ENCODE results near the gene NCBP2.

NCBP2 gene

DNA sequence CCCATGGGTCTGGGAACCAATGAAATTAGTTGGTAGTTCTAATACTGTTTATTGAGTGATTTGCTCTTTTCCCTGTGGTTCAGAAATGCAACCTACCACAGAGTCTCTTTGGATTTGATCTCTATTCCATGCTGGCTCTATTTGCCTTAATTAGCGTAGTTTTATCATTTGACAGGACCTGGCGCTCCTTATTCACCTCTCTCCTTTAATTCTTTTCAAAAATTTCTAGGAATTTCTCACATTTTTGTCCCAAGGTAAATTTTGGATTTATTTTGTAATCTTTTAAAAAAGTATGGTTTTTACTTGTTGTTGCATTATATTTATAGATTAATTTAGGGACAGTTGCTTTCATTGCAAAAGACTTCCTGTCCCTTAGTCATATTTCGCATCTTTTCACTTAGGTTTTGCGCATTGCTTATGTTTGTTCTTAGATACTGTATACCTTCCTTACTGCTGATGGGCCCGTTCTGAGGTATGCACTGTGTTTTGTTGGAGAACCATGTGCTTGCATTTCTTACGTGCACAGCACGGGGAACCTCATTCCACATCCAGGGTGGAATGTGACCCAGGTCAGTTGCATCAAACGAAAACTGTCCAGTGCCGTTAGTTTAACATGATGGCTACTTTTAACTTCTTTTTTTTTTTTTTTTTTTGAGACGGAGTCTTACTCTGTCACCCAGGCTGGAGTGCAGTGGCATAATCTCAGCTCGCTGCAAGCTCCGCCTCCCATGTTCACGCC is 47.6 kb downstream of the NCBP2 start:
- no peak for DNase-seq (ENCODE audit: low read depth)
- no peak overlapping the region for H3K4me3 ChIP-seq (ENCODE audit: low read depth, low read length)

DNA sequence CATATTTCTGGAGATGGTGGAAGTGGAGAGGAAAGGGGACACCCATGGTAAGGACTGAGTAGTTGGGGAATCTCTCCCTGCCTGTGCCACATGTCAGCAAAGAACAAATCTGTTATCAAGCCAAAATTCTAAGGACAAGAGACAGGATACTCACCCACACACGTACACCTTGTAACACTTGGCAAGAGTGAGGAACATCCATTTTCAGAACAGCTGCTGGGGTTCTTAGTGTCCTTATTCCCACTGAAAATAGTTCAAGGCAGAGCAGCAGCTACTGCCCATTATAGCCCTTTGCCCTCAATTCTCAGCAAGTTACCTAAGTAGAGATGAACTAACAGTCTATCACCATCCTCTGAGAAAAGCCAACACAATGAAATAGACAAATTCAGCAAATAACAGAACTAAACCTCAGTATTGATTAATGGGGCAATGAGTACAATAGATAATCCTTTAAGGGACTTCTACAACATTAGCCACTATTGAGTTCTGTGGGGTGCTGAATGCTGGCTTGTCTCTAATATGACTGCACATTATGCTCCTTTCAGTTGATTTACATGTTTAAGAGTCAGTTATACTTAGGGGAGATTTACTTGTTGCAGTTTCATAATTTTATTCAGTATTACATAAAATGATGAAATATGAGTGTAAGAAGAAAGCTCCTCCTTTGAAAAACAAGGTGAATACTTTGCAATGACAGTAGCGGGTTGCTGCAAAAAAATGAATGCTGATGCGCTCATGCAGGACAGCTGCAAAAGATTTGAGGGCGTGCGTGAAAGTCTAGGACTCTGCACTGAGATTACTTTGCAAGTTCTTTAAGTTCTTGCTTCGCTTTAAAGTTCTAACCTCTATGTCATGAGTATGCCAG is 52.3 kb downstream of the NCBP2 start:
- no peak overlapping the region for H3K4me3 ChIP-seq (ENCODE audit: low read depth, low read length)
- no peak for DNase-seq (ENCODE audit: low read depth)

DNA sequence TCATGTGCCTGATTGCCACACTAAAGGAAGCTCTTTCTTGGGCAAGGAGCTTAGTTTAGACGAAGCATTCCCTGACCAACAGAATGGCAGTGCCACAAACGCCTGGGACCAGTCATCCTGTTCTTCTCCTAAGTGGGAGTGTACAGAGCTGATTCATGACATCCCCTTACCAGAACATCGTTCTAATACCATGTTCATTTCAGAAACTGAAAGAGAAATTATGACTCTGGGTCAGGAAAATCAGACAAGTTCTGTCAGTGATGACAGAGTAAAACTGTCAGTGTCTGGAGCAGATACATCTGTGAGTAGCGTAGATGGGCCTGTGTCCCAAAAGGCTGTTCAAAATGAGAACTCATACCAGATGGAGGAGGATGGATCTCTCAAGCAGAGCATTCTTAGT is 56.2 kb downstream of the NCBP2 start:
- DNase-seq (ENCODE audit: low read depth): no peak

More for the DNA sequence above, 56.2 kb downstream of the NCBP2 start:
- no peak overlapping the region for H3K4me3 ChIP-seq (ENCODE audit: low read depth, low read length)
